Caki2 (cell line): ENCODE data around the gene CATSPERD. TPM values are rescaled to one million over a fixed set of nuclear protein-coding genes. Genes with fewer than 3 reads are reported as not detected.
A peak's percentile ranks its signal among the peaks of the same experiment; 100 is the strongest.
"Not testable (repeated sequence)": the region's sequence is repeated elsewhere in the genome, so short reads cannot be mapped to it uniquely, and the experiment has no call there.

Source experiments
- DNase-seq: peaks from one replicate; pipeline ENCODE4 v3.0.0-alpha.2; 2015; ENCODE audit warnings: low read depth
- in situ Hi-C: cut with HindIII; loops from 2 replicates; pipeline ENCODE4 v1.10.0; 2016; ENCODE audit warnings: low sequenced_read_pairs, low pct_unique_long_range_greater_than_20kb, mixed read lengths
- total RNA-seq: library from RNA; depleted of rRNA; stranded (reverse); fragments of >200 nt; shearing (Covaris generic); gene quantifications from 2 replicates; pipeline ENCODE4 v1.2.3, GENCODE V29; 2014; ENCODE audit warnings: low replicate concordance

The CATSPERD gene
- total RNA-seq, 1 experiment from 2014 or later: not detected

DNA sequence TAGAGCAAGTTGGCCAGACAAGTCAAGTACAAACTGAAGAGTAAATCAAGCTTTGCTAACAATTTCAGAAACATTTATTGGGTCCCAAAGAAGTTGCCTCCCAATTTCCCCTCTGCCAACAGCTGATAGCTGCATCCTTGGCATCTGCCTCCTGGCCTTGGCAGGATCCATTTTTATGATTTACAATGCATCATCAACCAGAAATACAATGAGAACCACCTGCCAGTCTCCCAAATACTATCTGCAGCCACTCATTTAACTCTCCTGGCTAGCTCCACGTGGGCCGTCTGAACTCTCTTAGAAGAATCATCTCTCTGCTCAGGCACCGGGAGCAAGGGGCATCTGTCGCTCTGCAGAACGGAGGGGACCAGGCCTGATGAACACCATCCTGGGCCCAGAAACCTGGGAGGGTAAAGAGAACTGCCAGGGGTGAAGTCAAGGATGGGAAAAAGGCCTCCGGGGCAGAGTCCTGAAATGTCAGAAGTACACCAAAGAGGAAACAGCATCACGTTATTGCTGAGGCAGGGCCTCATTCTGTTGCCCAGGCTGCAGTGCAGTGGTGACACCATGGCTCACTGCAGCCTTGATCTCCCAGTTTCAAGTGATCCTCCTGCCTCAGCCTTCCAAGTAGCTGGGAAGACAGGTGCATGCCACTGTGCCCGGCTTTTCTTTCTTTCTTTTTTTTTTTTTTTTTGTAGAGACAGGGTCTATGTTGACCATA lies 3.1 kb upstream of the CATSPERD start:
- no peak for DNase-seq
- in situ Hi-C loops: no loop called here

DNA sequence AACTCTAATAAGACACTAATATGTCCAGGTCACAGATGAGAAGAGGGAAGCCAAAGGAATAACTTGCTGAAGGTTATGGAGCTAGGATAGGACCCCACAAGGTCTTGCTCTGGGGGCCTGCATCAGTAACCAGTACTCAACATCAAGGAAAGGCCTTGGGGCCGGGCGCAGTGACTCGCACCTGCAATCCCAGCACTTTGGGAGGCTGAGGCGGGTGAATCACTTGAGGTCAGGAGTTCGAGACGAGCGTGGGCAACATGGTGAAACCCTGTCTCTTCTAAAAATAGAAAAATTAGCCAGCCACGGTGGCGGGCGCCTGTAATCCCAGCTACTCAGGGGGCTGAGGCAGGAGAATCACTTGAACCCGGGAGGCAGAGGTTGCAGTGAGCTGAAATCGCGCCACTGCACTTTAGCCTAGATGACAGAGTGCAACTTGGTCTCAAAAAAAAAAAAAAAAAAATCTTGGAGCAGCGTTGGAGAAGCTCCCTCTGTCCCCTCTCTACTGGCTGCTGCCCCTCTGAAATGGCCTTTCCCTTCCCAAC lies 2.3 kb upstream of the CATSPERD start:
- in situ Hi-C loops: no loop called here

DNA sequence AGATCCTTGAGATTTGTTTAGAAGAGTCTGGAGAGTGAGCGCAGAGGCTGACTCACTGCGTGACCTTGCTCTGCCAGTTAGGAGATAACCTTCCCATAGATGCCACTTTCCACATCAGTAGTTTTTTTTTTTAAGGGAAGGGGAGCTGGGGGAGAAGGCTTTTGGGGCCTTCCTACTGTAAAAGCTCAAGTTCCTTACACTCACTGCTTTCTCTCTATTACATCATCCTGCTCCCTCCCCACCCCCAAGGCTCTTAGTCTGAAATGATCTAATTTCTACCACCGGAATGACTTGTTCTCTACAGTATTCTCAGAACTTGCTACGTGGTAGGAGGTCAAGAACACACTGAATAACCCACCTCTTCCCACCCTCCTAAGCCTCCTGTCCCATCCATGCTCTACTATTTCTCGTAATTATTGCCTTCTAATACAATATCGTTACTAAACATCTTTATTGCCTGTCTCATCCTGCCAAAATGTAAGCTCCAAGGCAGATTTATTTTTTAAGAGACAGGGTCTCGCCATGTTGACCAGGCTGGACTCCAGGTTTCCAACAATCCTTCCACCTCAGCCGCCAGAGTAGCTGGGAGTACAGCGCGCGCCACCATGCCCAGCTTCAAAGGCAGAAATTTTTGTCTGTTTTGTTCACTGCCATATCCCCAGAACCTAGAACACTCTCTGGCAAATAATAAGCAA lies 1.7 kb upstream of the CATSPERD start:
- in situ Hi-C loops: no loop called here
- DNase-seq: peak; percentile 80

More for the DNA sequence above, 2.3 kb upstream of the CATSPERD start:
- DNase-seq: peak; percentile 22

DNA sequence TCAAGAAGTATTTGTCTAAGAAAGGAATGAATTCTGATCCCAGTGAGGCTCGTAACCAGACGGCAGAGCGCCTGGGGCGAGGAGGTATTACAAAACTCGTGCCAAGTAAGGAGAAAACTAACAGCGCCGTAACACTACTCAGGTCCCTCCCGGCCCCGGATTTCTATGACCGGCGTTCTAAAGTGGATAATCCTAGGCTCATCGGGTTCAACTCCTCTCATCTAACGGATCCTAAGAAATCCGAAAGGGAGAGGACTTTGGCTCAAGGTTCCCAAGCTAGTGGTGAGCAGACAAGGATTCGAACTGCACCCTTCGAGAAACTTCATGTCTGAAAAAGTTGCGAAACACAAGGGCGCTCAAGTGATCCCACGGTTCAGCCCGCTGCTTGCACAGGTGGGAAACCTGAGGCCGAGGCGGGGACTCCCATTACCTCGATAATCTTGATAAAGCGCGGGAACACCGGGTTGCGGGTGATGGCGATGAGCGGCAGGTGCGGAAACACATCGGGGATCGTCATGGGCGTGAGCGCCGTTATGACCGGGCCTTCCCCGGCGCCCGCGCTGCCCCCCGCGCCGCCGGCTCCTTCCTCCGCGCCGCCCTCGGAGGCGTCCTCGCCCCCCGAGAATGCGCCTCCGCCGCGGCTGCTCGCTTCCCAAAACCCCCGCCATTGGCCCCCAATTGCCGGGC lies 1.0 kb upstream of the CATSPERD start:
- in situ Hi-C loops: no loop called here
- peak; percentile 32 for DNase-seq

DNA sequence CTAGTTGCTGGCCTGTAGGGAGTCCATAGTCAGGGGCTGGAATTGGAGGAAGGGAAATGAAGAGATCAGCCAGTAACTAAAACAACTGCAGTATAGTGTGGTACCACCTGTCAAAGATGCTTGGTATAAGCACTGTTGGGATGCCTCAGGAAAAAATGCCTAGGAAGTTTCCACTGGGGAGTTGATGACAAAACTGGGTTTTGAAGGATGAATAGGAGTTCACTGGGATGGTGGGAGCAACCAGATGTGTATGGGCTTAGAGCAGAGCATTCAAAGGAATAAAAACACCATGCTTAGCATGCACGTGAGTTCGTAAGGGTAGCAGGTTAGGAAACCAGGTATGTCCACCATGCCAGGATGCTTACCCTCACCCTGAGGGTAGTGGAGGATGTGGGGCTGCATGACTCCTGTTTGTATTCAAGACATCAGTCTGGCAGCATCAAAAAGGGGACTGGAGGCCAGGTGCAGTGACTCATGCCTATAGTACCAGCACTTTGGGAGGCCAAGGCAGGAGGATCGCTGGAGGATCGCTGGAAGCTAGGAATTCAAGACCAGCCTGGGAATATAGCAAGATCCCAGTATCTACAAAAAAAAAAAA lies 7.1 kb downstream of the CATSPERD start:
- in situ Hi-C loops: no loop called here
- DNase-seq: no peak

DNA sequence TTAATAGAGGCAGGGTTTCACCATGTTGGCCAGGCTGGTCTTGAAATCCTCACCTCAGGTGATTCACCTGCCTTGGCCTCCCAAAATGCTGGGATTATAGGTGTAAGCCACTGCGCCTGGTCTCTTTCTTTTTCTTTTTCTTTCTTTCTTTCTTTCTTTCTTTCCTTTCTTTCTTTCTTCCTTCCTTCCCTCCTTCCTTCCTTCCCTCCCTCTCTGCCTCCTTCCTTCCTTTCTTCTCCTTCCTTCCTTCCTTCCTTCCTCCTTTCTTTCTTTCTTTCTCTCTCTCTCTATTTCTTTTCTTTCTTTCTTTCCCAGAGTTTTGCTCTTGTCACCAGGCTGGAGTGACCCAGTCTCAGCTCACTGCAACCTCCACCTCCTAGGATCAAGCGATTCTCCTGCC lies 12.7 kb downstream of the CATSPERD start:
- DNase-seq, in situ Hi-C loops: not testable (repeated sequence)

DNA sequence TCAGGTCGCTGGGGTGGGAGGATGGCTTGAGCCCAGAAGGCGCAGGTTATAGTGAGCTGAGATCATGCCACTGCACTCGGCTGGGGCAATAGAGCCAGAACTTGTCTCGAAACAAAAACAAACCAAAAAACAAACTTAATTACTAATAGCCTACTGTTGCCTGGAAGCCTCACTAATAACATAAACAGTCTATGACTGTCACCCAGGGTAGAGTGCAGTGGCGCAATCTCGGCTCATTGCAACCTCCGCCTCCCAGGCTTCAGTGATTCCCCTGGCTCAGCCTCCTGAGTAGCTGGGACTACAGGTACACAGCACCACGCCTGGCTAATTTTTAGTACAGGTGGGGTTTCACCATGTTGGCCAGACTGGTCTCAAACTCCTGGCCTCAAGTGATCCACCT lies 18.0 kb downstream of the CATSPERD start:
- in situ Hi-C loops: no loop called here
- DNase-seq: peak; percentile 41

DNA sequence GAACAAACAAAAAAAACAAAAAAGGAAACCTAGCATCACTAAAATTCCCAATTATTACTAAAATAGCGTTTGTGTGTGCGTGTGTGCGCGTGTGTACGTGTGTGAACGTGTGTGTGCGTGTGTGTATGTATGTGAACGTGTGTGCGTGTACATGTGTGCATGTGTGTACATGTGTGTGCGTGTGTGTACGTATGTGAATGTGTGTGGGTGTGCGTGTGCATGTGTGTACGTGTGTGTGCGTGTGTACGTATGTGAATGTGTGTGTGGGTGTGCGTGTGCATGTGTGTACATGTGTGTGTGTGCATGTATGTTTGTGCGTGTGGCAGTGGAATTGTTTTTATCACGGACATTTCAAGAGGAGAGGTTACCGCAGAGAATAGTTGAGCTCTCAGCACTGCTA lies 21.6 kb downstream of the CATSPERD start:
- in situ Hi-C loops: no loop called here

DNA sequence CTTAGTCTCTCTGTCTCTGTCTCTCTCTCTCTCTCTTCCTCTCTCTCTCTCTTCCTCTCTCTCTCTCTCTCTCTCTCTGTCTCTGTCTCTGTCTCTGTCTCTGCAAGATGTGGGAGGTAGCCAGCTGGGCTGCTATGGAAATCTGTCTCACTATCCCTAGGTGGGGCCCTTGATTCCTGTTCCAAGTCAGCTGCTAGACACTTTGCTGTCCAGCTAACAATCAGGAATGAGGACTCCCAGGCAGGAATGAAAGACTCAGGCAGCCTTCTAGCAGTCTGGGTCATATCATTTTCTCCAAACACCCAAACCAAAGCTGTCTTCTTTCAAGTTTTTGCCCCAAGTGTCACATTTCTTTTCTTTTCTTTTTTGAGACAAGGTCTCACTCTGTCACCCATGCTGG lies 23.2 kb downstream of the CATSPERD start:
- in situ Hi-C loops: no loop called here
- no peak for DNase-seq

More for the DNA sequence above, 21.6 kb downstream of the CATSPERD start:
- no peak for DNase-seq

DNA sequence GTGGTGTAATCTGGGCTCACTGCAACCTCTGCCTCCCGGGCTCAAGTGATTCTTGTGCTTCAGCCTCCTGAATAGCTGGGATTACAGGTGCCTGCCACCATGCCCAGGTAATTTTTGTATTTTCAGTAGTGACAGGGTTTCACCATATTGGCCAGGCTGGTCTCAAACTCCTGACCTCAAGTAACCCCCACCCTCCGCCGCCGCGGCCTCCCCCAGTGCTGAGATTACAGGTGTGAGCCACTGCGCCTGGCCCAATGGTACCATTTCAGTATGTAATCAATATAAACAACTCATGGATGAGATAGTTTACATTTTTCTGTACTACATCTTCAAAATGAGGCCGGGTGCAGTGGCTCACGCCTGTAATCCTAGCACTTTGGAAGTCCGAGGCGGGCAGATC lies 24.6 kb downstream of the CATSPERD start:
- in situ Hi-C loops, DNase-seq: not testable (repeated sequence)

DNA sequence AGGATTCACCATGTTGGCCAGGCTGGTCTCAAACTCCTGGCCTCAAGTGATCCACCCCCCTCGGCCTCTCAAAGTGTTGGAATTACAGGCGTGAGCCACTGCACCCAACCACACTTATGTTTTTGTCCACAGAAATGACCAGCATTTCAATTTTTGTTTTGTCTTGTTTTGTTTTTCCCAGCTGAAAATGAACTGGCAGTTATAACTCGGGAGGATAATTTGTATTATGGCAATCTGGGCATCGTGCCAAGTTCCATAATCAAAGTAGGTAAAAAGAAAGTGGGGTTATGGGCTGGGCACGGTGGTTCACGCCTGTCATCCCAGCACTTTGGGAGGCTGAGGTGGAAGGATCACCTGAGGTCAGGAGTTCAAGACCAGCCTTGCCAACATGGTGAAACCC lies 28.5 kb downstream of the CATSPERD start:
- DNase-seq, in situ Hi-C loops: not testable (repeated sequence)

DNA sequence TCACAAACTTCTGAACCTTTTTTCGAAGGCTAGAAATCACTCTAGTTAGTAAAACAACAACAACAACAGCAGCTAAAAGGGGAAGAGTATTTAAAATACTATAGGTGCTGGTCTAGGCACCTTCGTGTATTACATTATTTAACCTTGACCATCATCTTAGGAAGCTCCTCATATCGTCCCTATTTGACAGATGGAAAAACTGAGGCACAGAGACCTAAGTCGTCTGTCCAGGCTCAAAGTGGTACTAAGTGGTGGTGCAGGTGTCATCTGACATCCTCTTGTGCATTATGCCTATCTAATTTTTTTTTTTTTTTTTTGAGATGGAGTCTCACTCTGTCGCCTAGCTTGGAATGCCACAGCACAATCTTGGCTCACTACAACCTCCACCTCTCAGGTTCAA lies 29.1 kb downstream of the CATSPERD start:
- in situ Hi-C loops: no loop called here
- no peak for DNase-seq

DNA sequence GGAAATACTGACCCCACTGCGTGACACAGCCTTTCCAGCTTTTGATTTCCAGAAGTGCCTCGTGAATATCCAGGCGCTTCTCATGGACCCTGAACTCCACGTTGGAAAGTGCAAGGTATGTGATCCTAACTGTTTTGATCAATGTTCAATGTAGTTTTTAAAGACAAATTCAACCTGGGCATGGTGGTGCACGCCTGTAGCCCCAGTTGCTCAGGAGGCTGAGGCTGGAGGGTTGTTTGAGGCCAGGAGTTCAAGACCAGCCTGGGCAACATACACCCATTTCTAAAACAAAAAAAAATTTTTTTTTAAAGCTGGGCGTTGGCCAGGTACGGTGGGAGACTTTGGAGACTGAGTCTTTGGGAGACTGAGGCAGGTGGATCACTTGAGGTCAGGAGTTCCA lies 31.3 kb downstream of the CATSPERD start:
- in situ Hi-C loops: no loop called here

DNA sequence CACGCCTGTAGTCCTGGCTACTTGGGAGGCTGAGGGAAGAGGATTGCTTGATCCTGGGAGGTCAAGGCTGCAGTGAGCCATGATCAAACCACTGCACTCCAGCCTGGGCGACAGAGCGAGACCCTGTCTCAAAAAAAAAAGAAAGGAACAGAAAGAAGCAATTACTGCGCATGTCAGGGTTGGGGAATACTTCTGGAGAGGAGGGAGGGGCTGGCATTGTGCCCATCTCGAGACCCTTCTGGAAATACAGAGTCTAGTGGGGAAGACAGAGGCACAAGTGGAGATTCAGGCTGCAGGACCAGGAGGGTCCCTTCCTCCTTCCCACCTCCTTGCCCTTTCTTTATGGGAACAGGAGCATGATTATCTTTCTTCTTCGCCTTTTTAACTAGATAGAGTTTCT lies 33.3 kb downstream of the CATSPERD start:
- DNase-seq: no peak
- in situ Hi-C loops: no loop called here

More for the DNA sequence above, 31.3 kb downstream of the CATSPERD start:
- no peak for DNase-seq

DNA sequence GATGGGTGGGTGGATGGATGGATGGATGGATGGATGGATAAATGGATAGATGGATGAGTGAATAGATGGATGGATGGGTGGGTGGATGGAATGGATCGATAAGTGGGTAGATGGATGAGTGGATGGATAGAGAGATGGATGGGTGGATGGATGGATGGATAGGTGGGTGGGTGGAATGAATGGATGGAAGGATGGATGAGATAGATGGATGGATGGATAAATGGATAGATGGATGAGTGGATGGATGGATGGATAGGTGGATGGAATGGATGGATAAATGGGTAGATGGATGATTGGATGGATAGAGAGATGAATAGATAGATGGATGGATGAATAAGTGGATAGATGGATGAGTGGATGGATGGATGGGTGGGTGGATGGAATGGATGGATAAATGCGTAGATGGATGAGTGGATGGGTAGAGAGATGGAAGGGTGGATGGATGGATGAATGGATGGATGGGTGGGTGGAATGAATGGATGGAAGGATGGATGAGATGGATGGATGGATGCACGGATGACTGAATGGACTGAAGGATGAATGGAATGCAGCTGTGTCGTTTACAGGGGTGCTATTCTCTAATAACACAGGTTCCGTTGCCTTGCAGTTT lies 42.3 kb downstream of the CATSPERD start:
- in situ Hi-C loops: no loop called here
- no peak for DNase-seq

DNA sequence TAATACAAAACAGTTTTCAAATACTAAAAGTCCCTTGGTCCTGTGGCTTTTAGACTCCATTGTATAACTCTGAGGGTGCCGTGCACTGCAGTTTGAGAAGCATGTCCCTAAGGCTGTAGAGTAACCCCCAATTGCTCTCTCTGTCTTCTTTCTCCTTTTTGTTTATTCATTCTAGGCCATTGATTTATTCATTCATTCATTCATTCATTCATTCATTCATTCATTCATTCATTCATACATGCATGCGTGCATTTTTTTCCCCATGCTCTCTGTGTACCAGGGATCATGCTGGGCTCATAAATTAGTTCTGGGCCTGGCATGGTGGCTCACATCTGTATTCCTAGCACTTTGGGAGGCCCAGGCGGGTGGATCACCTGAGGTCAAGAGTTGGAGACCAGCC lies 44.8 kb downstream of the CATSPERD start:
- no peak for DNase-seq
- in situ Hi-C loops: no loop called here

DNA sequence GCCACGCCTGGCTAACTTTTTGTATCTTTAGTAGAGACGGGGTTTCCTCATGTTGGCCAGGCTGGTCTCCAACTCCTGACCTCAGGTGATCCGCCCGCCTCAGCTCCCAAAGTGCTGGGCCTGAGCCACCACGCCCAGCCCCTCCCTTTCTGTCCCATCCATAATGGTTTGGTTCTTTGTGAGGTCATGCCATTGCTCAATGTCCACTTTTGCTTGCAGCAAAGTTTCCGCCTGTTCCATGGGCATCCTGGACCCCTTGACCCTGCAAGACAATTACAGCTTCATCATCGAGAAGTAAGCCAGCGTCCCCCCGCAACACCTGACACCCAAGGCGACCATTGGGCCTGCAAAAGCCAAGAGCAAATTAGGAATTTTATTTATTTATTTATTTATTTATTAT lies 47.5 kb downstream of the CATSPERD start:
- in situ Hi-C loops: no loop called here
- DNase-seq: peak; percentile 38

DNA sequence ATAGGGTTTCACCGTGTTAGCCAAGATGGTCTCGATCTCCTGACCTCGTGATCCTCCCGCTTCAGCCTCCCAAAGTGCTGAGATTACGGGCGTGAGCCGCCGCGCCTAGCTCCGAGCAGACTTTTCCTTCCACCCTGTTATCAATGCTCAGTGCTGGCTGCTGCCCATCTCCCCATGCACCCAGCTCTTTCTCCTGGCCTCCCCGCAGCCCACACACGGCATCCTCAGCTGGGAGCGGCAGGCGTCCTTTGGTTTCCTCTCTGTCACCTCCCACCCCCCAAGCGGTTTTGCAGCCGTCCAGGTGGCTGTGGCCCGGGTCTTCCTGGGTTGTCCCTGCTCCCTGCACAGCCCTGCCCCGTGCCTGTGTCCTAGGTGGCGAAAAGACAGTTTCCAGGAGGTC lies 52.0 kb downstream of the CATSPERD start:
- in situ Hi-C loops: no loop called here

More for the DNA sequence above, 52.0 kb downstream of the CATSPERD start:
- DNase-seq: no peak
